HEK293 (cell line): ENCODE data around the gene FAT2.

ENCODE experiments used
- CTCF ChIP-seq: fragments of 450-650 bp; formaldehyde crosslinking; IDR thresholded peaks from 2 replicates; pipeline ENCODE4 v1.5.1; 2016; ENCODE audit warnings: missing biosample characterization, missing genetic modification characterization
- ZEB2 ChIP-seq: fragments of 450-650 bp; formaldehyde crosslinking; IDR thresholded peaks from 2 replicates; pipeline ENCODE4 v1.5.1; 2016; ENCODE audit warnings: missing biosample characterization, missing genetic modification characterization
- ZNF558 ChIP-seq: fragments of 450-650 bp; formaldehyde crosslinking; IDR thresholded peaks from 2 replicates; pipeline ENCODE4 v1.5.1; 2016; ENCODE audit warnings: missing biosample characterization, missing genetic modification characterization
- ZNF629 ChIP-seq: fragments of 450-650 bp; formaldehyde crosslinking; IDR thresholded peaks from 2 replicates; pipeline ENCODE4 v1.5.1; 2017; ENCODE audit warnings: missing biosample characterization, missing genetic modification characterization
- ZNF654 ChIP-seq: fragments of 450-650 bp; formaldehyde crosslinking; IDR thresholded peaks from 2 replicates; pipeline ENCODE4 v1.5.1; 2016; ENCODE audit warnings: low read depth, missing biosample characterization, missing genetic modification characterization

- TF ChIP-seq ZNF654 (tag by site-specific recombination): no peak
- TF ChIP-seq ZNF629 (tag by site-specific recombination): no peak
- no peak for TF ChIP-seq CTCF (tag by site-specific recombination)
- no peak for TF ChIP-seq ZEB2 (tag by site-specific recombination)
- TF ChIP-seq ZNF558 (tag by site-specific recombination): no peak
Measured at GRCh38 chr5:151620461-151620840, 29.3 kb upstream of the FAT2 start.
